ENCODE measurements around the gene ALKBH4.
"Not testable (repeated sequence)": the region's sequence is repeated elsewhere in the genome, so short reads cannot be mapped to it uniquely, and the experiment has no call there.

- not testable (repeated sequence) for TF ChIP-seq EZH2 (IDR thresholded peaks at IDR 0.05; ENCODE audit: borderline replicate concordance, low read depth, low read length, severe bottlenecking)
- TF ChIP-seq, protein P1, sequence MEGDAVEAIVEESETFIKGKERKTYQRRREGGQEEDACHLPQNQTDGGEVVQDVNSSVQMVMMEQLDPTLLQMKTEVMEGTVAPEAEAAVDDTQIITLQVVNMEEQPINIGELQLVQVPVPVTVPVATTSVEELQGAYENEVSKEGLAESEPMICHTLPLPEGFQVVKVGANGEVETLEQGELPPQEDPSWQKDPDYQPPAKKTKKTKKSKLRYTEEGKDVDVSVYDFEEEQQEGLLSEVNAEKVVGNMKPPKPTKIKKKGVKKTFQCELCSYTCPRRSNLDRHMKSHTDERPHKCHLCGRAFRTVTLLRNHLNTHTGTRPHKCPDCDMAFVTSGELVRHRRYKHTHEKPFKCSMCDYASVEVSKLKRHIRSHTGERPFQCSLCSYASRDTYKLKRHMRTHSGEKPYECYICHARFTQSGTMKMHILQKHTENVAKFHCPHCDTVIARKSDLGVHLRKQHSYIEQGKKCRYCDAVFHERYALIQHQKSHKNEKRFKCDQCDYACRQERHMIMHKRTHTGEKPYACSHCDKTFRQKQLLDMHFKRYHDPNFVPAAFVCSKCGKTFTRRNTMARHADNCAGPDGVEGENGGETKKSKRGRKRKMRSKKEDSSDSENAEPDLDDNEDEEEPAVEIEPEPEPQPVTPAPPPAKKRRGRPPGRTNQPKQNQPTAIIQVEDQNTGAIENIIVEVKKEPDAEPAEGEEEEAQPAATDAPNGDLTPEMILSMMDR (IDR thresholded peaks at IDR 0.05; ENCODE audit: extremely low read depth in 1 of 2, insufficient read depth in 1 of 2, low read depth in 1 of 2, low read length in 2 of 2), result not testable (repeated sequence)
These were observed 32.2 kb upstream of the ALKBH4 start for GRCh38 chr7:102496861-102497260.

Data from endothelial cell of umbilical vein (primary cell).